Measurements from ENCODE around the gene SH3PXD2A.
"Not testable (repeated sequence)": the region's sequence is repeated elsewhere in the genome, so short reads cannot be mapped to it uniquely, and the experiment has no call there.

SH3PXD2A gene

DNA sequence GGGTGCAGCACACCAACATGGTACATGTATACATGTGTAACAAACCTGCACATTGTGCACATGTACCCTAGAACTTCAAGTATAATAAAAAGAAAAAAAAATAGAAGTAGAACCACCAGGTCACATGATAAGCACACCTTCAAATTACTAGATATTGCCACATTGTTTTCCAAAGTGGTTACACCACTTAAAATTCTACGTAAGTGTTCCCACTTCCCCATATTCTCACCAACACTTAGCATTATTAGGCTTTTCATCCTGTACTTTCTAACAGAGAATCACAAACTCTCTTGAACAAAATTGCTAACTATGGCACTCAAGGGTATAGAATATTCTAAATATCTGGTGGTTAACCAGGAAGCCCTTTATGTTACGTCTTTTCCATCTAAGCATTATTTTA, 22.6 kb downstream of the SH3PXD2A start:
- no peak for DNase-seq

DNA sequence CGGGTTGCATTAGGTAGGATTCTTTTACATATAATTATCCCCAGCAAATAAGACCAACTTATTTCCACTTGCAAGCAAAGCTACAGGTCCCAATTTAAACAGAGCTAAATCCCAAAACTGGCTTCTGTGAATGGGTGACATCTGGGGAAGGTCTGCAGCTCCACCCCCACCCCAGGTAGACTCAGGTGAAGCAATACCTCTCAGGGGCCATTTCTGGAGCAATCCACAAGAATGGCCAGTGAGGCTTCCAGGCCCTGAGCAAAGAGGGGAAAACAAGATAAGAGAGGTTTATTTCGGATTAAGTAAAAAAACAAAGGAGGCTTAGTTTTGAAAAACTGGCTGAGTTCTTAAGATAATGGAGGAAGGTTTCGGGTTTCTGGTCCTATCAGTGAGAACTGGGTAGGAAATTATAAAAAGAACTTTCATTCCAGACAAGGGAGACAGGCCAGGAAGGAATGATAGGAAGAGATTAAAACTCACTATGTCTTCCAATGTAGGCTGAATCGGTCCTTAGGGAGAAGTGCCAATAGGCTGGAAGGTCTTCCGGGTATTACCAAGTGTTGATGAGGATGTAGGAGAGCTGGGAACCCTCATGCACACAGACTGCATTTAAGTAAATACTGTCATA, 25.4 kb downstream of the SH3PXD2A start:
- no peak for DNase-seq

- DNase-seq: no peak
These were observed 26.1 kb downstream of the SH3PXD2A start for GRCh38 chr10:103829278-103829677.

- no peak for DNase-seq
These were observed 26.7 kb downstream of the SH3PXD2A start for GRCh38 chr10:103828587-103829197.

GRCh38 chr10:103828107-103828506, 27.3 kb downstream of the SH3PXD2A start:
- no peak for DNase-seq

GRCh38 chr10:103826885-103827284, 28.5 kb downstream of the SH3PXD2A start:
- DNase-seq: no peak

DNA sequence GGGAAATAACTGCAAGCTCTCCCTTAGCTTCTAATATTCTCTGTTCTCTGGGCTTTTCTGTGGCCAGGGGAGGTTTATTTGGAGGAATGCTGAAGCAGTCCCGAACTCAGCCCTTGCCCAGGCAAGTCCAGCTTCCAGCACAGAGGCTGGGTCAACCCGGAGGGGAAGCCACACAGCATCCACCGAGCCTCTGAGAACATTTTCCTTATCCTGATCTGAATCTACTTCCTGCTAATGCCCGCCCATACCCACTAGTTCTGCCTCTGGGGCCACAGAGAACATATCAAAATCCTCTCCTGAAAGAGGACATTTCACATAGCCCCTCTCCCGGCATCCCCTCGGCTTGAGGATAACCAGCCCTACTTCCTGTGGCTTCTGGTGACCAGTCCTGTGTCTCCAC, 31.1 kb downstream of the SH3PXD2A start:
- DNase-seq: no peak

GRCh38 chr10:103823706-103824272, 31.6 kb downstream of the SH3PXD2A start:
- no peak for DNase-seq

- no peak for DNase-seq
These were observed 32.6 kb downstream of the SH3PXD2A start for GRCh38 chr10:103822800-103823199.

DNA sequence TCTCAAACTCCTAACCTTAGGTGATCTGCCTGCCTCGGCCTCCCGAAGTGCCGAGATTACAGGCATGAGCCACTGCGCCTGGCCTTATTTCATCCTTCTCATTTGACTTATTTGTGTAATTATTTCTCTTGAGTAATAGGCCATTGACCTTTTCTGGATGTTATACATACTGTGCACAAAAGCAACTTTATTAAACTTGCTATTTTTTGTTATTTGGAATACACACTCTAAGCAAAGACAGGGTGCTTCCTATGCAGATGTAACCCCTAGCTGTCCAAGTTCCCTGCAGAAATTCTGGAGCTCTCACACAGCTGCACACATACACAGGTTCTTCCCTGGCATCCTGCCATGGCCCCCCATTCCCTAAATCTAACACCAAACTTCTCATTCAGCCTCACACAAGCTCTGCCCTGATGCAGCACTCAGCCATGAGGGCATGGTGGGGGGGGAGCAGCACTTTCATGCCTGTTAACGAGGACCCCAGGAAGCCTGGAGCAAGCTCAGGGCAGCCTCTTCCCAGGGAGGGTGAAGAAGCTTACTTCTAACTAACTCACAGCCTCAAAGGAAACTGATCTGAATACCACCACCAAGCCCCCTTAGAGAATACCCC, 33.2 kb downstream of the SH3PXD2A start:
- DNase-seq: no peak

DNA sequence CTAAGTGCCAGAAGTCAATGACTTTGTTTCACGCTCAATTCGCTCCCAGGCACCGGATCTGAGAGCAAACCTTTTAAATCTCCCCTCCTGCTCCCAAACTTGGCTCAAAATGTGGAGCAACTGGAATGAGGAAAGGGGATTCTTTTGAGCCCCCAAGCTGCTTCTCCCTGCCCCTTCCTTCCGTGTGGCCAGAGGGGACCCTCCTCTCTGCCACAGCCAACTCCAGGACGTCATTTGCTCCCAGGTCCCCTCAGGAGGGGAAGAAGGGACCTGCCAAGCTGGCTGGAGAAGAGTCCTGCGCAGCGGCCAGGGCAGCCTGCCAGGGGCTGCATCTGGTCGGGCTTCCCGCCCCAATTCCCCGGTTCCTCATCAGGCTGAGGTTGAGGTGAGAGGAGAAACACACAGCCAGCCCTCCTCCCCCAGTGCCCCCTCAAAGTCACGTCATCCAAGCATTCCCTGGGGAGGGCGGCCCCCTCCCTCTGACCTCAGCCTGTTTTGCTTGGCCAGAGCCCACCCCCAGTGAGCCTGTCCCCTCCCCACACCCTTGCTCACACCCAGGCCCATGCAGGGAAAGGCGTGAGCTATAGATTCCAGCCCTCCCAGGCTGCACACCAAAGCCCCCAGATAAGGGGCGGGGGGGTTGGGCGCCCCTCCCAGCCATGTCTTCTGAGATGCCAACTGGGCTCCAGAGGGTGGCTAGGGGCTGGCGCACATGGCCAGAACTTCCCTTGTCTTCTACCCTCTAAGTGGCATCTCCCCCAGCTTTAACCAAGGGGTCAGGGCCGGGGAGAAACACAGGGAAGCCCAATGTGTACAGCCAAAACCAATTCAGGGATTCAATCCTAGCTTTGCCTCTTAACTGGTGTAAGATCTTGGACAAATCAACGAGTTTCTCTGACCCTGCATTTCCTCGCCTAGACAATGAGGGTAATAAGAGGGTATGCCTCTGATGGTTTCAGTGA, 35.0 kb downstream of the SH3PXD2A start:
- peak; percentile 9 for DNase-seq

GRCh38 chr10:103819493-103819892, 35.9 kb downstream of the SH3PXD2A start:
- no peak for DNase-seq

DNA sequence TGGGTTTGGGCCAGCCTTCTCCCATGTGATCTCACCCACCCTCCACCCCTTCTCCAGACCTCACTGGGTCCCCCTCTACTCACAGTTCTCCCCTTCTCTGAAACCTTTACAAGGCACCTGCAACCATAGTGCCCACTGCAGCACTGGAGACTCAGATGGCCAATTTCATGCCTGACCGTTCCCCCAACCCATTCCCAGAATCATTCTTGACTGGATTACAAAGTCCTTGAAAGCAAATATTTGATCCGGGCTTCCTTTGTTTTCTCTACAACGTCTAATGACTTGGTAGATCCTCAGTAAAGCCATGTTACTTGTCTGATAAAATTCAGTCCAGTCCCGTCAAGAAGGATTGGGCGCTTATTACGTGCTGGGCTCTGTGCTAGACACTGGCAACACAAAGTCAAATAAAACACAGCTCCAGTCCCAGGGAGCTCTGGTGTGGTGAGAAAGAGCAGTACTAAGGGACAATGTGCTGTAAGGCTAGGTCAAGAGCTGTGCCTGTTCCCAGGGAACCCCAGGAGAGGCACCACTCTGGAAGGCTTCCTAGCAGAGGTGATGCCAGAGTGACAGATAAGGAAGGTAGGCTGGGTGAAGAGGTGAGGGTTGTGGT, 36.5 kb downstream of the SH3PXD2A start:
- DNase-seq: no peak

GRCh38 chr10:103818105-103818504, 37.3 kb downstream of the SH3PXD2A start:
- DNase-seq: no peak

- DNase-seq: no peak
These were observed 38.9 kb downstream of the SH3PXD2A start for GRCh38 chr10:103816431-103816830.

- no peak for DNase-seq
These were observed 40.6 kb downstream of the SH3PXD2A start for GRCh38 chr10:103814626-103815370.

GRCh38 chr10:103814105-103814504, 41.3 kb downstream of the SH3PXD2A start:
- DNase-seq: no peak

DNA sequence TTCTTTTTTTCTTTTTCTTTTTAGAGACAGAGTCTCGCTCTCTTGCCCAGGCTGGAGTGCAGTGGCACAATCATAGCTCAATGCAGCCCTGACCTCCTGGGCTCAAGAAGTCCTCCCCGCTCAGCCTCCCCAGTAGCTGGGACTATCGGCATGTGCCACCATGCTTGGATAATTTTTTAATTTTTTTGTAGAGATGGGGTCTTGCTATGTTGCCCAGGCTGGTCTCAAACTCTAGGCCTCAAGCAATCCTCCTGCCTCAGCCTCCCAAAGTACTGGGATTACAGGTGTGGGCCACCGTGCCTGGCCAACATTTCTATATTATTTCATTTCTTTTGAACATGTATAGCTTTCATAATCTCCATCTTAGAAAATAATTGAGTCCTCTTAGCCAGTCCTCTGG, 42.1 kb downstream of the SH3PXD2A start:
- not testable (repeated sequence) for DNase-seq

DNA sequence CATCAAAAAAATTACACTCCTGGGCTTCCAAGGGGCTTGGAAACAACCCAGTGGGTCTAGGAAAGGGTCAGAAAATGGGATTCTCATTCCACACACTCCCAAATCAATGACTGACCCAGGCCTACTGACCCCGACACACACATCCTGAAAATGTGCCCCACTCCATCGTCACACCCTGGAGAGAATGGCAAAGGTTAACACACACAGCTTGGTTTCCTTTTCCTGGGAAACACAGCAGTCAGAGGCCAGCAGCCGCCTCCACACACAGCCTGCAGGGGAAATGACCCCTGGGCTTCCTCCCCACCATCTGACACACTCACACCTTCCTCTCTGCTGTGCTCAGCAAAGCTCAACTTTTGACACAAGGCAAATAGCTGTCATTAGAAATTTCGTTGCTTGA, 42.9 kb downstream of the SH3PXD2A start:
- peak; percentile 15 for DNase-seq

GRCh38 chr10:103812004-103812403, 43.4 kb downstream of the SH3PXD2A start:
- no peak for DNase-seq

GRCh38 chr10:103811463-103811862, 43.9 kb downstream of the SH3PXD2A start:
- no peak for DNase-seq

- no peak for DNase-seq
These were observed 46.6 kb downstream of the SH3PXD2A start for GRCh38 chr10:103808780-103809179.

Data from GDM1 (cell line).